ENCODE measurements around the gene MMAB. TPM values are rescaled to one million over a fixed set of nuclear protein-coding genes. Genes with fewer than 3 reads are reported as not detected.

The MMAB gene
- total and polyA plus RNA-seq, 2 donors = 15.9 to 26.7 TPM

DNA sequence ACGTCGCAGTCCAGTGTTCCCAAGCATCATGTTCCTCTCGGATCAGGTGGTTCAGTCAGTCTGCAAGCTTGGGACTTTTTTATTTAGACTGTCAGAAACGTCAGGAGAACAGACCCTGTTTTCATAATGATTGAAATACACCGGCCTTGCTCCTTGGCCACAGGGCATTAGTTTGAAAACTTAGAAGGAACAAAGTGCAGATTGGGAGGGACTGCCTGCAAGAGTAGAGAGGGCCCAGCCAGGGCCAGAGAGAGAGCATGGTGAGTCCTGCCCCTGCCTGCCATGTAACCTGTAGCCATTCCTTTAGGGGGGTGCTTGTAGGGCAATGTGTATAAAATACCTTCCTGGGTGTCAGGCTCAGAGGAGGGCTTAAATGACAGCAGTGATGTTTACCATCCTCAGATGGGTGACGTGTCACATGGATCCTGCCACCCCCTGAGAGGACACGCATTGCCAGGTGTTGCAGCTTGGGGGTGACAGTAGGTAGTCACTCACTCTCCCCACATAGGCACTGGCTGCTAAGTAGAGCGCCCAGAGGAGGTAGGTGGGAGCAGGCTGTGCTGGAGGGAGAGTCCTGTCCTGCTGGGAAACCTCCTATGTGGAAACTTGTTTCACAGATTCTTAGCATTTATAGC lies 45.7 kb downstream of the MMAB start:
- 81% methylated on average over 8 of the region's 8 CpGs for WGBS
- no peak overlapping the region for H3K27ac ChIP-seq (ENCODE audit: low read depth)
- no peak overlapping the region for H3K4me3 ChIP-seq (ENCODE audit: low read depth, low read length)
- H3K36me3 ChIP-seq (ENCODE audit: insufficient read depth) = no peaks in the 10 kb centered on the region
- DNase-seq (ENCODE audit: extremely low spot score) = no peak
- no peaks in the 10 kb centered on the region for H3K4me1 ChIP-seq (ENCODE audit: insufficient read depth)

GRCh38 chr12:109525279-109525585 lies 48.1 kb downstream of the MMAB start:
- H3K4me1 ChIP-seq (ENCODE audit: insufficient read depth) = no peaks in the 10 kb centered on the region
- no peak for DNase-seq (ENCODE audit: extremely low spot score)
- 74% methylated on average over 3 of the region's 3 CpGs for WGBS
- H3K27ac ChIP-seq (ENCODE audit: low read depth) = no peak overlapping the region
- H3K36me3 ChIP-seq (ENCODE audit: insufficient read depth) = no peaks in the 10 kb centered on the region
- no peak overlapping the region for H3K4me3 ChIP-seq (ENCODE audit: low read depth, low read length)

- no peak overlapping the region for H3K4me3 ChIP-seq (ENCODE audit: low read depth, low read length)
- no peaks in the 10 kb centered on the region for H3K4me1 ChIP-seq (ENCODE audit: insufficient read depth)
- 83% methylated on average over 26 of the region's 26 CpGs for WGBS
- H3K27ac ChIP-seq (ENCODE audit: low read depth) = no peak overlapping the region
- H3K36me3 ChIP-seq (ENCODE audit: insufficient read depth) = no peaks in the 10 kb centered on the region
- no peak for DNase-seq (ENCODE audit: extremely low spot score)
Measured at GRCh38 chr12:109524466-109525278, 48.6 kb downstream of the MMAB start.

DNA sequence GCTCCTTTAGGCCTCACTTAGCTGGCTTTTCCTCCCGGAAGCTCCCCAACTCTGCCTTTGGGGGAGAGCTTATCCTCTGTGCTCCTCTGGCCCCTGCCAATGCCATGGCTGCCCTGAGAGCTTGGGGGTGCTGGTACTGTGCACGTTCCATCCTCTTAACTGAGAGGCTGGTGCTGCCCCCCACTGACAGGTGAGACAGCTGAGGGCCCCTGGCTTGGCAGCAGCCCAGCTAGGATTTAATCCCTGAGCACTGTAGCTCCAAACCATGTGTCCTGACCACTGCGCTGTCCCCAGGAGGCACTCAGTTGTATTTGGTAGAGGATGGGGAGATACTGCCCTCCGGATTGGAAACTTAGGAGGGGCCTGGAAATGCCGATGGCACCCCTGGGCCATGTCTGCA lies 49.8 kb downstream of the MMAB start:
- DNase-seq (ENCODE audit: extremely low spot score) = no peak
- no peaks in the 10 kb centered on the region for H3K36me3 ChIP-seq (ENCODE audit: insufficient read depth)

GRCh38 chr12:109523071-109523470 lies 50.2 kb downstream of the MMAB start:
- no peak for DNase-seq (ENCODE audit: extremely low spot score)
- no peaks in the 10 kb centered on the region for H3K4me1 ChIP-seq (ENCODE audit: insufficient read depth)
- 60% methylated on average over 10 of the region's 10 CpGs for WGBS
- no peaks in the 10 kb centered on the region for H3K36me3 ChIP-seq (ENCODE audit: insufficient read depth)
- H3K27ac ChIP-seq (ENCODE audit: low read depth) = no peak overlapping the region
- no peak overlapping the region for H3K4me3 ChIP-seq (ENCODE audit: low read depth, low read length)

More for the DNA sequence above, 49.8 kb downstream of the MMAB start:
- no peak overlapping the region for H3K4me3 ChIP-seq (ENCODE audit: low read depth, low read length)
- H3K27ac ChIP-seq (ENCODE audit: low read depth) = no peak overlapping the region
- no peaks in the 10 kb centered on the region for H3K4me1 ChIP-seq (ENCODE audit: insufficient read depth)
- WGBS = 93% methylated on average over 5 of the region's 5 CpGs

- WGBS = 56% methylated on average over 10 of the region's 10 CpGs
- H3K4me3 ChIP-seq (ENCODE audit: low read depth, low read length) = no peak overlapping the region
- peaks cover 2% of the 10 kb centered on the region for H3K36me3 ChIP-seq (ENCODE audit: insufficient read depth)
- DNase-seq (ENCODE audit: extremely low spot score) = no peak
- peak overlapping the region; percentile 29 for H3K27ac ChIP-seq (ENCODE audit: low read depth)
- no peaks in the 10 kb centered on the region for H3K4me1 ChIP-seq (ENCODE audit: insufficient read depth)
Measured at GRCh38 chr12:109521831-109522230, 51.5 kb downstream of the MMAB start.

- peaks cover 4% of the 10 kb centered on the region for H3K36me3 ChIP-seq (ENCODE audit: insufficient read depth)
- H3K4me3 ChIP-seq (ENCODE audit: low read depth, low read length) = no peak overlapping the region
- no peaks in the 10 kb centered on the region for H3K4me1 ChIP-seq (ENCODE audit: insufficient read depth)
- peak overlapping the region; percentile 54 for H3K27ac ChIP-seq (ENCODE audit: low read depth)
- no peak for DNase-seq (ENCODE audit: extremely low spot score)
- WGBS = 73% methylated on average over 6 of the region's 6 CpGs
Measured at GRCh38 chr12:109519787-109520186, 53.5 kb downstream of the MMAB start.

- H3K27ac ChIP-seq (ENCODE audit: low read depth) = peak overlapping the region; percentile 54
- H3K4me1 ChIP-seq (ENCODE audit: insufficient read depth) = no peaks in the 10 kb centered on the region
- H3K4me3 ChIP-seq (ENCODE audit: low read depth, low read length) = no peak overlapping the region
- WGBS = 44% methylated on average over 11 of the region's 11 CpGs
- peaks cover 4% of the 10 kb centered on the region for H3K36me3 ChIP-seq (ENCODE audit: insufficient read depth)
- peak; percentile 31 for DNase-seq (ENCODE audit: extremely low spot score)
Measured at GRCh38 chr12:109518820-109519665, 54.3 kb downstream of the MMAB start.

DNA sequence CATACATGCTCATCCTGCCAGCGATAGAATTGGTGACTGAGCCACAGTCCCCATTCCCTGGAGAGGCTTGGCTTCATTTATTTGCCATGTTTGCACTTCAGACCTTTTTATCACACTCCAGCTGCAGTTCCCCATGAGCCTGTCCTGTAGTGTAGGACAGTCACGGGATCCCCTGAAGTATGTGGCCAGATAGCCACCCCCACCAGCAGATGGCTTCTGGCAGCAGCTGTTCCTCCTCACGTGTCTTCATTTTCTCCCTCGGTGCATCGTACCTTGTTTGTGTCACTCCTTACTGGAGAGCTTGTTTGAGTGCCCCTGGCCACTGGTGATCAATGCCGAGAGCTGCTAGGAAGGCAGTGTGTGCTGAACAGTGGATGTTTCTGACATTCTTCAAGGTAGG lies 55.7 kb downstream of the MMAB start:
- no peak overlapping the region for H3K27ac ChIP-seq (ENCODE audit: low read depth)
- DNase-seq (ENCODE audit: extremely low spot score) = no peak
- H3K4me3 ChIP-seq (ENCODE audit: low read depth, low read length) = no peak overlapping the region
- H3K4me1 ChIP-seq (ENCODE audit: insufficient read depth) = no peaks in the 10 kb centered on the region
- peaks cover 4% of the 10 kb centered on the region for H3K36me3 ChIP-seq (ENCODE audit: insufficient read depth)
- WGBS = 68% methylated on average over 6 of the region's 6 CpGs

DNA sequence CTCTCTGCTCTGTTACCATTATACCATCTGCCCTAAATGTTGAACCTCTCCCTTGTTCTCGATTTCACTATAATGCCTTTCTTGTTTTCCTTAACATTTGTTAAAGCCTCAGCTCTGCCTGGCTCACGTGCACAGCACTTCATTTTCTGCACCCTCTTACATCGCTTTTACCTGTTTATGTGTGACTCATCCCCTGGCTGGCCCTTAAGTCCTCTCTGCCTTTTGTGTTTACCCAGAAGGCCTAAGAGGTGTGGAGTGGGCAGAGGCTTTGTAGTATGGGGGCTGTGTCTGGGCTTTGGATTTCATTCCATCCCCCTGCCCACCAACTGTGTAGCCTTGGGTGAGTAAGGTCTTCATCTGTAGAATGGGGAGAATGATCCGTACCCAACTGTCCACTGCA lies 59.3 kb downstream of the MMAB start:
- Histone ChIP-seq H3K4me3 (ENCODE audit: low read depth, low read length) (no peak overlapping the region), H3K4me1 (ENCODE audit: insufficient read depth) (no peaks in the 10 kb centered on the region), H3K27ac (ENCODE audit: low read depth) (no peak overlapping the region), H3K36me3 (ENCODE audit: insufficient read depth) (peaks cover 10% of the 10 kb centered on the region)
- no peak for DNase-seq (ENCODE audit: extremely low spot score)
- WGBS = 85% methylated on average over 4 of the region's 4 CpGs

DNA sequence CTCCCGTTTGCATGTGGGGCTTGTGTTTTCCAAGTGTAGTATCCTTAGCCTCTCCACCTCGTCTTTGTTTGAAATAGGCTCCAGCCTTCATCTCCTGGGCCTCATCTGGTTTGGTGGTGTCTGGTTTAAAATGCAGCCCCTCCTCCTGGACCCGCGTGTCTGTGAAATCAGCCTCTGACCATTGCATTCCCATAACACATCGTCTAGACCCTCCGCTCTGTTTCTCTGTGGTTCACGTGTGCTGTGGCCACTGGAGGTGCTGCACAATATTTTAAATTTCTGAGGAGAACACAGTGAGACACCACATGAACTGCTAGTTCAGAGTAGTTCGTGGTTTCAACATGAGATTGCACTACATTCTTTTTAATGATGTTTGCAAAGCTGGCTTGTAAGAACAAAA lies 60.3 kb downstream of the MMAB start:
- H3K4me1 ChIP-seq (ENCODE audit: insufficient read depth) = no peaks in the 10 kb centered on the region
- WGBS = 56% methylated on average over 8 of the region's 8 CpGs
- no peak overlapping the region for H3K27ac ChIP-seq (ENCODE audit: low read depth)
- H3K4me3 ChIP-seq (ENCODE audit: low read depth, low read length) = no peak overlapping the region
- DNase-seq (ENCODE audit: extremely low spot score) = no peak
- peaks cover 10% of the 10 kb centered on the region for H3K36me3 ChIP-seq (ENCODE audit: insufficient read depth)

DNA sequence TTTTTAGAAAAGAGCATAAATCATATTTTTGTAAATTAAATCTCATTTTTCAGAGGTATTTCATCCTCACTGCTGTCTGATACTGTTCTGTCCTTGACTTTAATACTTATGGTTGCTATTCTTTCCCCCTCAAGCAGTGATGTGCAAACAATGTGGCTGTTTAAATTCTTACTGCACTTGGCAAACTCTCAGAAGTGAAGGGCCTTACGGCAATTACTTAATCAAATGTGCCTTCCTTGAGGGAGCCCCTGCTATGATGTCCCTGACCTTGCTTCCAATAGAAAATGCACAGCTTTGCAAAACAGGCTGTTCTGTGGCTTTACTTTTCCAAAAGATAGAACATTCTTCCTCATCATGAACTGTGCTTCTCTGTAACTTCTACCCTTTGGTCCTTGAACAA lies 60.7 kb downstream of the MMAB start:
- H3K36me3 ChIP-seq (ENCODE audit: insufficient read depth) = peaks cover 10% of the 10 kb centered on the region
- 79% methylated on average over 1 of the region's 1 CpG for WGBS
- H3K4me1 ChIP-seq (ENCODE audit: insufficient read depth) = no peaks in the 10 kb centered on the region

DNA sequence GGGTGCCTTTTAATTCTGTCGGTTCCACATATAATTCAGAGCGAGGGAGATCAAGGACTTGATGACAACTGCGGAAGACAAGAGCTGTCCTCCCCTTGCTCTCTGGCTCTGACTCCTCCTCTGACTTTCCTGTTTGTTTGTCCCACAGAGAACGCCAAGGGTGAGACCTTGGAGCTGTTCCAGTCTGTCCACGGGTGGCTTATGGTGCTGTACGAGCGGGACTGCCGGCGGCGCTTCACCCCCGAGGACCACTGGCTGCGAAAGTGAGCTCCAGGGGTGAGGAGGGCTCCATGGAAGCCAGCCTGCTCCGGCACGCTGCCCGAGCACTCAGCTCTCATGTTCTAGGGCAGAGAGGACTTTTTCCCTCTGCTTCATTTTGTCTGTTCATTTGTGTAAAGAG lies 63.1 kb downstream of the MMAB start:
- 91% methylated on average over 15 of the region's 15 CpGs for WGBS
- Histone ChIP-seq H3K36me3 (ENCODE audit: insufficient read depth) (peaks cover 9% of the 10 kb centered on the region), H3K4me1 (ENCODE audit: insufficient read depth) (no peaks in the 10 kb centered on the region), H3K4me3 (ENCODE audit: low read depth, low read length) (no peak overlapping the region), H3K27ac (ENCODE audit: low read depth) (no peak overlapping the region)
- no peak for DNase-seq (ENCODE audit: extremely low spot score)

More for the DNA sequence above, 60.7 kb downstream of the MMAB start:
- no peak for DNase-seq (ENCODE audit: extremely low spot score)
- H3K4me3 ChIP-seq (ENCODE audit: low read depth, low read length) = no peak overlapping the region
- no peak overlapping the region for H3K27ac ChIP-seq (ENCODE audit: low read depth)

- no peaks in the 10 kb centered on the region for H3K4me1 ChIP-seq (ENCODE audit: insufficient read depth)
- H3K4me3 ChIP-seq (ENCODE audit: low read depth, low read length) = no peak overlapping the region
- no peak overlapping the region for H3K27ac ChIP-seq (ENCODE audit: low read depth)
- WGBS = 55% methylated on average over 1 of the region's 1 CpG
- peaks cover 8% of the 10 kb centered on the region for H3K36me3 ChIP-seq (ENCODE audit: insufficient read depth)
- no peak for DNase-seq (ENCODE audit: extremely low spot score)
Measured at GRCh38 chr12:109504068-109504467, 69.2 kb downstream of the MMAB start.

Data from urinary bladder (tissue), 4 donors.